ENCODE results near the gene APEH. TPM values are rescaled to one million over a fixed set of nuclear protein-coding genes. Genes with fewer than 3 reads are reported as not detected.

The APEH gene
- total and polyA plus RNA-seq, 12 donors: 36.5 to 166 (median 124) TPM

DNA sequence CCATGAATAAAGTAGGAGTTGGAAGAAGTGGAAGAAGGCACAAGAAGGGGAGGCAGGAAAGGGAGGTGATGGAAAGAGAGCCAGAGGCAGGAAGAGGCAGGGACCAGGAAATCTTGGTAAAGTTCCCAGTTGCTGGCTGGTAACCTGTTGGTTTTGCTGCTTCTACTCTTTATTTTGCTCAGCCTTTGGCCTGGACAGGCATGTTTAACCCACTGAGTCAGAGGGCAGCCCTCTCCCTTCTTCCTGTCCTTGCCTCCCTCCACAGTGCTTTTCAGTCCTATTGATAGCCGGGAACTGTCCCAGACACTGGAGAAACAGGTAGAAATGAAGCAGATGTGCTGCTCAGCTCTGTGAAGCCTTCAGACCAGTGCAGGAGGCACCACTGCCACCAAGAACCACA is 43.4 kb upstream of the APEH start:
- Histone ChIP-seq H3K27me3 (no peaks in the 10 kb centered on the region), H3K27ac (no peak overlapping the region), H3K36me3 (replicated peaks in 1 of 2) (no peaks in the 10 kb centered on the region), H3K9me3 (replicated peaks in 1 of 3) (no peaks in the 10 kb centered on the region), H3K4me1 (replicated peaks in 1 of 2) (no peaks in the 10 kb centered on the region), H3K4me3 (no peak overlapping the region)
- WGBS, 4 donors: 88 to 100% (median 95%) methylated on average over 1 of the region's 1 CpG
- no peak for DNase-seq
- no peak for TF ChIP-seq POLR2A (IDR thresholded peaks at IDR 0.05)
- TF ChIP-seq, protein P1, sequence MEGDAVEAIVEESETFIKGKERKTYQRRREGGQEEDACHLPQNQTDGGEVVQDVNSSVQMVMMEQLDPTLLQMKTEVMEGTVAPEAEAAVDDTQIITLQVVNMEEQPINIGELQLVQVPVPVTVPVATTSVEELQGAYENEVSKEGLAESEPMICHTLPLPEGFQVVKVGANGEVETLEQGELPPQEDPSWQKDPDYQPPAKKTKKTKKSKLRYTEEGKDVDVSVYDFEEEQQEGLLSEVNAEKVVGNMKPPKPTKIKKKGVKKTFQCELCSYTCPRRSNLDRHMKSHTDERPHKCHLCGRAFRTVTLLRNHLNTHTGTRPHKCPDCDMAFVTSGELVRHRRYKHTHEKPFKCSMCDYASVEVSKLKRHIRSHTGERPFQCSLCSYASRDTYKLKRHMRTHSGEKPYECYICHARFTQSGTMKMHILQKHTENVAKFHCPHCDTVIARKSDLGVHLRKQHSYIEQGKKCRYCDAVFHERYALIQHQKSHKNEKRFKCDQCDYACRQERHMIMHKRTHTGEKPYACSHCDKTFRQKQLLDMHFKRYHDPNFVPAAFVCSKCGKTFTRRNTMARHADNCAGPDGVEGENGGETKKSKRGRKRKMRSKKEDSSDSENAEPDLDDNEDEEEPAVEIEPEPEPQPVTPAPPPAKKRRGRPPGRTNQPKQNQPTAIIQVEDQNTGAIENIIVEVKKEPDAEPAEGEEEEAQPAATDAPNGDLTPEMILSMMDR (IDR thresholded peaks at IDR 0.05): no peak
- intact Hi-C loops (cut with DNase I): no loop called here

DNA sequence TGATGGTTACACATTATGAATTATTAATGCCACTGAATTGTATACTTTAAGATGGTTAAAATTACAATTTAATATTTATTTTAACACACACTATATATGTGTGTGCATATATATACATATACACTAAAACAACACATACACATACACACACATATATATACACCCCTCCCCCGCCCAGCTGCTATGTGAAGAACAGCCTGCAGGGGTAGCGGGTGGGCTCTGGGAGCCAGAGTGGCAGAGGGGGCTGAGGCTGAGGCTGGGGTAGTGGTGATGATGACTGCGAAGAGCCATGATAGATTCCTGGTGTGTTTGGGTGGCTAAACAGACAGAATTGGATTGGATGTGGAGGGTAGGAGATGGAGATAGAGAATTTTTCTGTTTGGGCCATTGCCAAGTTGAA is 39.4 kb upstream of the APEH start:
- intact Hi-C loops (cut with DNase I): no loop called here
- no peak for TF ChIP-seq POLR2A (IDR thresholded peaks at IDR 0.05)
- TF ChIP-seq, protein P1 (IDR thresholded peaks at IDR 0.05): no peak
- H3K27me3 ChIP-seq: no peaks in the 10 kb centered on the region
- no peaks in the 10 kb centered on the region for H3K36me3 ChIP-seq (replicated peaks in 1 of 2)
- DNase-seq: no peak
- H3K27ac ChIP-seq: no peak overlapping the region
- H3K4me1 ChIP-seq (replicated peaks in 1 of 2): peaks cover 5 to 9% of the 10 kb centered on the region in 2 donors
- no peaks in the 10 kb centered on the region for H3K9me3 ChIP-seq (replicated peaks in 1 of 3)
- WGBS, 4 donors: 83 to 93% (median 88%) methylated on average over 3 of the region's 3 CpGs
- H3K4me3 ChIP-seq: no peak overlapping the region

DNA sequence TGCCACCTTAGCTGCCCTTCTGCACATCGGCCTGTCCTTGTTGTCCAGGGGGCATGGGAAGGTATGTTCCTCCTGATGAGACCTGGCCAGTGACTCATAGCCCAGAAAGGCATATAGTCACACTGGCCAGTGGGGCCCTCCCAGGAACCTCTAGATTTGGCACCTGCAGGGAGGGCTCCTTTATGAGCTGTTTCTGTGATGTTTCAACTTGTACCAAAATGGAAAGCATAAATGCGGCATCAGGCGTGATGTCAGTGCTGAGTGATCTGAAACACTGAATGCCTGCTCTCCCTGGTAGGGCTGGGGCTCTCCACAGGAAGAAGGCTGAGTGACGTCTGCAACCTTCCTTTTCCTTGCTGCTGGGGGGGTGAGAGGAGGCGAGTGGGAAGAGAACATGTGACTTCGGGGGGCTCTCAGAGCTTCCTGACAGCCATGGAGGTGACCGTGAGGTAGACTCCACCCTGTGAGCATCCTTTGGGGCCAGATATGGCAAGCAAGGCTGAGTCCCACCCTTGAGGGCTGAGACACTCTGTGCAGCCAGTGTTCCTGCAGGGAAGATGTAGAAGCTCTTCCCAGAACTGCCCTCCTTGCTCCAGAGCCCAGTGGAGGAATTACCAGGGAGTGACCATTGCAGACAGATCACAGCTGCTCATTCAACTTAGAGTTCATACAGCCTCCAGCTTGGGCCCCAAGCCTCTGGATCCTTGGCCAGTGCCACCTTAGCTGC is 37.1 kb upstream of the APEH start:
- H3K4me1 ChIP-seq (replicated peaks in 1 of 2): peaks cover 5 to 9% of the 10 kb centered on the region in 2 donors
- no peaks in the 10 kb centered on the region for H3K27me3 ChIP-seq
- intact Hi-C loops (cut with DNase I): no loop called here
- no peak overlapping the region for H3K27ac ChIP-seq
- DNase-seq: no peak
- TF ChIP-seq, protein P1 (IDR thresholded peaks at IDR 0.05): no peak
- no peak for TF ChIP-seq POLR2A (IDR thresholded peaks at IDR 0.05)
- H3K9me3 ChIP-seq (replicated peaks in 1 of 3): no peaks in the 10 kb centered on the region
- H3K36me3 ChIP-seq (replicated peaks in 1 of 2): no peaks in the 10 kb centered on the region
- WGBS, 4 donors: 73 to 82% (median 76%) methylated on average over 7 of the region's 7 CpGs
- H3K4me3 ChIP-seq: no peak overlapping the region

DNA sequence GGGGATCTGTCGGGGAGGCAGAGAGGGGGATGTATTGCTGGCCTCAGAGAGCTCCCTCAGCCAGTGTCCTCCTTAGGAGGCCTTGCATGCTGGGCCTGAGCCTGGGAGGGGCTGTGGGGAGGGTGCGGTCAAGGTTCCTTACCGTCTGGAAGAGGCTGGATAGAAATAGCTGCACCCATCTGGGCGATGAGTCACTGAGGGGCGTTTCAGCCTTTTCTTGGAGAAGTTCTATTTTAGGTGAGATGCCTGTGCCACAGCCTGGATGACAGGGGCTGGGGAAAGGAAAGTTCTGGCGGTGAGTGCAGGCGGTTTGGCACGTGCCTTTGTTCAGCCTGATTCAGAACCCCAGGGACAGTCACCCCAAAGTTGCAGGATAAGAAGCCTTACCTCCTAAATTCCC is 35.7 kb upstream of the APEH start:
- DNase-seq: peak; percentile 47 to 81 (median 56)

More for the DNA sequence above, 35.7 kb upstream of the APEH start:
- Histone ChIP-seq H3K4me3 (no peak overlapping the region), H3K36me3 (replicated peaks in 1 of 2) (no peaks in the 10 kb centered on the region), H3K27me3 (no peaks in the 10 kb centered on the region), H3K9me3 (replicated peaks in 1 of 3) (no peaks in the 10 kb centered on the region), H3K27ac (no peak overlapping the region), H3K4me1 (replicated peaks in 1 of 2) (peaks cover 5 to 9% of the 10 kb centered on the region in 2 donors)
- WGBS, 4 donors: 32 to 48% (median 40%) methylated on average over 7 to 8 of the region's 8 CpGs
- intact Hi-C loops (cut with DNase I): no loop called here
- TF ChIP-seq, protein P1 (IDR thresholded peaks at IDR 0.05): no peak
- no peak for TF ChIP-seq POLR2A (IDR thresholded peaks at IDR 0.05)

All from adrenal gland (tissue), 12 donors.